ENCODE measurements around the gene S100A5. TPM values are rescaled to one million over a fixed set of nuclear protein-coding genes. Genes with fewer than 3 reads are reported as not detected.

The S100A5 gene
- total RNA-seq, 4 donors from 2014 or later, result 0.98 TPM; not detected in 3

DNA sequence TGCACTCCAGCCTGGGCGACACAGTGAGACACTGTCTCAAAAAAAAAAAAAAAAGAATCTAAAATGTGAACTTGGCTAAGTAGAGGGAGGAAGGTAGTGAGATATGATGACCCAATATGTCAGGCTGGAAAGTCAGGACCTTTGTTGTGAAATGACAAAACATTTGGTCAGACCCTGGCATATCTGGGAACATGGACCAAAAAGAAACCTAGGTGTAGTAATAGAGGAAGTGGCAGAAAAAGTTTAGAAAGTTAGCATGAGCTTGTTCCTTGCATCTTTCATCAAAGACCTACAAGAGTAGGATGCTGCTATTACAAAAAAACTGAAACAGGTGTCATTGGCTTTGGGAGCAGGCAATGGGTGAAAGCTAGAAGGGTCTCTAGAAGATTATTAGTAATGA, 15.6 kb upstream of the S100A5 start:
- TF ChIP-seq, protein P1, sequence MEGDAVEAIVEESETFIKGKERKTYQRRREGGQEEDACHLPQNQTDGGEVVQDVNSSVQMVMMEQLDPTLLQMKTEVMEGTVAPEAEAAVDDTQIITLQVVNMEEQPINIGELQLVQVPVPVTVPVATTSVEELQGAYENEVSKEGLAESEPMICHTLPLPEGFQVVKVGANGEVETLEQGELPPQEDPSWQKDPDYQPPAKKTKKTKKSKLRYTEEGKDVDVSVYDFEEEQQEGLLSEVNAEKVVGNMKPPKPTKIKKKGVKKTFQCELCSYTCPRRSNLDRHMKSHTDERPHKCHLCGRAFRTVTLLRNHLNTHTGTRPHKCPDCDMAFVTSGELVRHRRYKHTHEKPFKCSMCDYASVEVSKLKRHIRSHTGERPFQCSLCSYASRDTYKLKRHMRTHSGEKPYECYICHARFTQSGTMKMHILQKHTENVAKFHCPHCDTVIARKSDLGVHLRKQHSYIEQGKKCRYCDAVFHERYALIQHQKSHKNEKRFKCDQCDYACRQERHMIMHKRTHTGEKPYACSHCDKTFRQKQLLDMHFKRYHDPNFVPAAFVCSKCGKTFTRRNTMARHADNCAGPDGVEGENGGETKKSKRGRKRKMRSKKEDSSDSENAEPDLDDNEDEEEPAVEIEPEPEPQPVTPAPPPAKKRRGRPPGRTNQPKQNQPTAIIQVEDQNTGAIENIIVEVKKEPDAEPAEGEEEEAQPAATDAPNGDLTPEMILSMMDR (IDR thresholded peaks at IDR 0.05), result no peak
- no peak for TF ChIP-seq POLR2A (IDR thresholded peaks at IDR 0.05; ENCODE audit: low read depth)
- TF ChIP-seq POLR2AphosphoS5 (IDR thresholded peaks at IDR 0.05), result no peak
- TF ChIP-seq EP300 (IDR thresholded peaks at IDR 0.05), result no peak
- Histone ChIP-seq H3K36me3 (no peaks in the 10 kb centered on the region), H3K27ac (replicated peaks in 1 of 4) (no peak overlapping the region), H3K4me3 (no peak overlapping the region), H3K27me3 (no peaks in the 10 kb centered on the region), H3K4me1 (peaks cover 12 to 24% (median 22%) of the 10 kb centered on the region in 4 donors), H3K9me3 (no peaks in the 10 kb centered on the region)
- 100% methylated on average over 1 of the region's 1 CpG for WGBS
- no peak for DNase-seq (ENCODE audit: extremely low spot score)
- intact Hi-C loops (cut with DNase I), result no loop called here

DNA sequence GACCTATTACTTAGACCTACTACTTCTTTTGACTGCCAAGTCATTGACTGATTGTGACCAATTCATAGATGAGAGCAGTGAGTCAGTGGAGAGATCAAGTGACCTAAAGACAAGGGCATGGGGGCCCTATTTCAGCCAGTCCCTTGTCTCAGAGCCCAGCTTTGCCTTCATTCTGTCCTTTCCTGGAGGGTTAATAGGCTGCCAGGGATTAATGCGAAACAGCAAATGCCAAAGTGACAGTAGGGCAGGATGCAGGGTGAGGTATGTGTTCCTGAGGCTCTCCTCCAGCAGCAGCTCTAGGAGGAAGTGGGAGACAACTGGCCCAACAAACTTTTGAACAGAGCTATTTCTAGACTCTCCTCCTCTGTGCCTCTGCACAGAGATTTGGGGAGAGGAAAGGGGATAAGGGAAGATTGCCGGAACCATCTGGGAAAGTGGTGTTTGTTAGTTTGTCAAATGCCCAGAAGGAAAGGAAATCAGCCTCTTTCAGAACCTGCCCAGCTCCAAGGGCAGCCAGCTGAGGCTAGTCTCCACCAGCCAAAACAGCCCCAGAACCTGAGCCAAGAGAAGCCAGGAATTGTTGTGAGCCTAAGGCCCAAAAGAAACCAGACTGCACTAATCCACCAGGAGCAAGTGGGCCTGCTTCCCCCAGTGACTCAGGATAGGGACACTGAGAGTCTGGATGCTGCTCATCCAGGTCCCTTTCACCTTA, 13.3 kb upstream of the S100A5 start:
- no peak for DNase-seq (ENCODE audit: extremely low spot score)
- no peaks in the 10 kb centered on the region for H3K36me3 ChIP-seq
- no peak overlapping the region for H3K4me3 ChIP-seq
- H3K9me3 ChIP-seq, result no peaks in the 10 kb centered on the region
- WGBS, result 52% methylated on average over 2 of the region's 2 CpGs
- TF ChIP-seq EP300 (IDR thresholded peaks at IDR 0.05), result no peak
- TF ChIP-seq POLR2AphosphoS5 (IDR thresholded peaks at IDR 0.05), result no peak
- TF ChIP-seq, protein P1 (IDR thresholded peaks at IDR 0.05), result no peak
- TF ChIP-seq POLR2A (IDR thresholded peaks at IDR 0.05; ENCODE audit: low read depth), result no peak
- intact Hi-C loops (cut with DNase I), result no loop called here
- H3K4me1 ChIP-seq, result peaks cover 28 to 42% (median 39%) of the 10 kb centered on the region in 4 donors
- H3K27ac ChIP-seq (replicated peaks in 1 of 4), result peak overlapping the region; percentile 60 to 78 (median 74)
- no peaks in the 10 kb centered on the region for H3K27me3 ChIP-seq

DNA sequence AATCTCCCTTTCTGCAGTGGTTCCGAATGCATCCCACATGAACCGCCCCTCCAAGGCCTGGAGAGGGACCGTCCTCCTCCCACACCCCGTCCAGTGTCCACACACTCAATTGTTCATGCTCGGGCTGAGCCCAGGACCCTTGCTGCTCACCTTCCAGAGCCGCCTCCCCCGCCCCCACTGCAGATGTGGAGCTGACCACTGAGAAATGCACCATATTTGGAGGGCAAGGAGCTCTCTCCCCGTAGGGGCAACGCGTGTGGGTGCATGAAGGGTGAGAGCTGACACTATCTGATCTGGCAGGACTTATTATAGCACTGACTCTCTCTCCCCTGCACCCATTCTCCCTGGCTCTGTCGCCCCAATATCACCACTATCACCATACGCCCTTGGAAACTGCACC, 12.4 kb upstream of the S100A5 start:
- 92% methylated on average over 12 of the region's 12 CpGs for WGBS
- Histone ChIP-seq H3K4me3 (no peak overlapping the region), H3K36me3 (no peaks in the 10 kb centered on the region), H3K4me1 (peaks cover 37 to 51% (median 48%) of the 10 kb centered on the region in 4 donors), H3K9me3 (no peaks in the 10 kb centered on the region), H3K27ac (replicated peaks in 1 of 4) (peak overlapping the region; percentile 60 to 78 (median 74)), H3K27me3 (no peaks in the 10 kb centered on the region)
- no peak for TF ChIP-seq POLR2A (IDR thresholded peaks at IDR 0.05; ENCODE audit: low read depth)
- intact Hi-C loops (cut with DNase I), result no loop called here
- DNase-seq (ENCODE audit: extremely low spot score), result no peak

DNA sequence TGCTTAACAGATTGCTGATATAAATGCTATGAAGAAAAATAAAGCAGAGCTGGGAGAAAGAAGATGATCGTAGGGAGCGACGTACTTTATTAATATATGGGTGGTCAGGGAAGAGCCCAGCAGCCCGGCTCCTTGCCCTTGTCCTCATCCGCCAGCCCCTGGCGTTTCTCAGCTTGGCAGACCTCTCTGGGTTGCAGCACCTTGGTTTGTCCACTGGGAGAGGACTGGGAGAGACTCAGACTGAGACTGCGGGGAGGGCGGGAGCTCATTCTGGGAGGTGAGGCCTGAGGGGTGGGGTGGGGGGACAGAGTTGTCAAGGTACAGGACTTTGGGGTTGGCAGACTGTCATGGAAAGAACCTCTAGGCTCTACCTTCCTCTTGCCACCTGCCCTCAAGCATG, 11.6 kb upstream of the S100A5 start:
- peak overlapping the region in 1 of 4 donors; percentile 70 for H3K27ac ChIP-seq (replicated peaks in 1 of 4)
- H3K4me3 ChIP-seq, result no peak overlapping the region
- H3K36me3 ChIP-seq, result no peaks in the 10 kb centered on the region
- 89% methylated on average over 8 of the region's 8 CpGs for WGBS
- intact Hi-C loops (cut with DNase I), result no loop called here
- peaks cover 38 to 58% (median 55%) of the 10 kb centered on the region in 4 donors for H3K4me1 ChIP-seq
- DNase-seq (ENCODE audit: extremely low spot score), result no peak
- no peaks in the 10 kb centered on the region for H3K27me3 ChIP-seq
- no peak for TF ChIP-seq POLR2AphosphoS5 (IDR thresholded peaks at IDR 0.05)
- TF ChIP-seq POLR2A (IDR thresholded peaks at IDR 0.05; ENCODE audit: low read depth), result no peak
- H3K9me3 ChIP-seq, result no peaks in the 10 kb centered on the region

DNA sequence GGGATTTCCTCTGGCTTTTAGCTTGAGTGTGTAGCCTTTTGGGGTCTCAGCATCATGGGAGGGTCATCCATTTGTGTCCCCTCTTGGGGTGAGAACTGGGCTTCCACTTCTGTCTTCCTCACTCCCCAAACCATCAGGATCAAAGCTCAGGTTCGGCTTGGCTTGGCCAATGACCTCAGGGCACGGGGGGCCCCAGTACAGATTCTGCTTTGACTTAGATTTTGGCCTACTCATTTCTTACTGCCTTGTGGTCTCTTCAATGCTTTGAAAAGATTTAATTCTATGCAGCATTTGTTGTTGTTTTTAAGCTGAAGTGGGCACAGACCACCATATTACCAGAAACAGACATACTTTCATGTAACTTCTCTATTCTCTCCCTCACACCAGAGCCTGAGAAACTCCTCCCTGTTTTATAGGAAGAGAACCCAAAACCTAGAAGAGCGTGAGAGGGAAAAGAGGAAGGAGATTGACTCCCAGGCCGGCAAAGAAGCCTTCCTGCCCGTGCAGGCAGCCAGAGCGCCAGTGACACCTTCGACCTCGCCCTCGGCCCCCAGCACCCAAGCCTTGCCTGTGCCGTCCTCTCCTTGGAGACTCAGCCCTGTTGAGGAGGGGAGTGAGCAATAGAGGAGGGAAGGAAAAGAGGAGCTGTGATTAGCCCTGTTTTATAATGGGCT, 10.2 kb upstream of the S100A5 start:
- DNase-seq (ENCODE audit: extremely low spot score), result no peak
- intact Hi-C loops (cut with DNase I), result no loop called here
- Histone ChIP-seq H3K36me3 (no peaks in the 10 kb centered on the region), H3K4me1 (peaks cover 41 to 72% (median 69%) of the 10 kb centered on the region in 4 donors), H3K27me3 (no peaks in the 10 kb centered on the region), H3K4me3 (no peak overlapping the region), H3K9me3 (no peaks in the 10 kb centered on the region), H3K27ac (replicated peaks in 1 of 4) (peak overlapping the region in 3 of 4 donors; percentile 37 to 71 (median 65))
- 90% methylated on average over 10 of the region's 10 CpGs for WGBS
- TF ChIP-seq POLR2AphosphoS5 (IDR thresholded peaks at IDR 0.05) (no peak), POLR2A (IDR thresholded peaks at IDR 0.05; ENCODE audit: low read depth) (no peak), EP300 (IDR thresholded peaks at IDR 0.05) (no peak)
- TF ChIP-seq, protein P1 (IDR thresholded peaks at IDR 0.05), result no peak
